GDM1 (cell line): Measurements from ENCODE around the gene RGR.
"Not testable (repeated sequence)": the region's sequence is repeated elsewhere in the genome, so short reads cannot be mapped to it uniquely, and the experiment has no call there.

Source experiments
- DNase-seq: peaks from one replicate; lab custom pipeline; 2025; lab: John Stamatoyannopoulos, UW

RGR gene

GRCh38 chr10:84258034-84258695, 13.3 kb downstream of the RGR start:
- no peak for DNase-seq

- no peak for DNase-seq
Measured at GRCh38 chr10:84261236-84261915, 16.5 kb downstream of the RGR start.

GRCh38 chr10:84262190-84262956, 17.5 kb downstream of the RGR start:
- DNase-seq: no peak

GRCh38 chr10:84263716-84264115, 18.9 kb downstream of the RGR start:
- DNase-seq: no peak

GRCh38 chr10:84264611-84265141, 19.8 kb downstream of the RGR start:
- peak; percentile 41 for DNase-seq

GRCh38 chr10:84265418-84265817, 20.6 kb downstream of the RGR start:
- DNase-seq: no peak

GRCh38 chr10:84267503-84268126, 22.8 kb downstream of the RGR start:
- peak; percentile 22 for DNase-seq

GRCh38 chr10:84269162-84269561, 24.3 kb downstream of the RGR start:
- DNase-seq: no peak

- DNase-seq: no peak
Measured at GRCh38 chr10:84269773-84270172, 24.9 kb downstream of the RGR start.

- DNase-seq: no peak
Measured at GRCh38 chr10:84270708-84271107, 25.9 kb downstream of the RGR start.

GRCh38 chr10:84279876-84280475, 35.1 kb downstream of the RGR start:
- not testable (repeated sequence) for DNase-seq

GRCh38 chr10:84286695-84287094, 41.8 kb downstream of the RGR start:
- DNase-seq: no peak

- DNase-seq: no peak
Measured at GRCh38 chr10:84288151-84288550, 43.3 kb downstream of the RGR start.

GRCh38 chr10:84289521-84290200, 44.8 kb downstream of the RGR start:
- DNase-seq: no peak

- DNase-seq: no peak
Measured at GRCh38 chr10:84290235-84290634, 45.4 kb downstream of the RGR start.

- no peak for DNase-seq
Measured at GRCh38 chr10:84291384-84291783, 46.5 kb downstream of the RGR start.

GRCh38 chr10:84292502-84292901, 47.6 kb downstream of the RGR start:
- DNase-seq: no peak

- DNase-seq: no peak
Measured at GRCh38 chr10:84293171-84293570, 48.3 kb downstream of the RGR start.

GRCh38 chr10:84293574-84294016, 48.7 kb downstream of the RGR start:
- DNase-seq: no peak

- no peak for DNase-seq
Measured at GRCh38 chr10:84294766-84295447, 50.1 kb downstream of the RGR start.
